ENCODE results near the gene INSYN2A.

INSYN2A gene

GRCh38 chr10:127146661-127147060, 49.7 kb downstream of the INSYN2A start:
- no peak overlapping the region for H3K27ac ChIP-seq (replicated peaks)
- no peak for DNase-seq (ENCODE audit: low read depth in 1 of 2, low spot score in 1 of 2)
- H3K27me3 ChIP-seq (ENCODE audit: insufficient read depth, poor library complexity, severe bottlenecking), result peaks cover 7% of the 10 kb centered on the region
- no peak for TF ChIP-seq POLR2AphosphoS5 (IDR thresholded peaks at IDR 0.05; ENCODE audit: low read depth)
- TF ChIP-seq SPI1 (IDR thresholded peaks at IDR 0.05; ENCODE audit: borderline replicate concordance, low read depth), result no peak
- TF ChIP-seq, protein P1, sequence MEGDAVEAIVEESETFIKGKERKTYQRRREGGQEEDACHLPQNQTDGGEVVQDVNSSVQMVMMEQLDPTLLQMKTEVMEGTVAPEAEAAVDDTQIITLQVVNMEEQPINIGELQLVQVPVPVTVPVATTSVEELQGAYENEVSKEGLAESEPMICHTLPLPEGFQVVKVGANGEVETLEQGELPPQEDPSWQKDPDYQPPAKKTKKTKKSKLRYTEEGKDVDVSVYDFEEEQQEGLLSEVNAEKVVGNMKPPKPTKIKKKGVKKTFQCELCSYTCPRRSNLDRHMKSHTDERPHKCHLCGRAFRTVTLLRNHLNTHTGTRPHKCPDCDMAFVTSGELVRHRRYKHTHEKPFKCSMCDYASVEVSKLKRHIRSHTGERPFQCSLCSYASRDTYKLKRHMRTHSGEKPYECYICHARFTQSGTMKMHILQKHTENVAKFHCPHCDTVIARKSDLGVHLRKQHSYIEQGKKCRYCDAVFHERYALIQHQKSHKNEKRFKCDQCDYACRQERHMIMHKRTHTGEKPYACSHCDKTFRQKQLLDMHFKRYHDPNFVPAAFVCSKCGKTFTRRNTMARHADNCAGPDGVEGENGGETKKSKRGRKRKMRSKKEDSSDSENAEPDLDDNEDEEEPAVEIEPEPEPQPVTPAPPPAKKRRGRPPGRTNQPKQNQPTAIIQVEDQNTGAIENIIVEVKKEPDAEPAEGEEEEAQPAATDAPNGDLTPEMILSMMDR (IDR thresholded peaks at IDR 0.05; ENCODE audit: insufficient read depth, low read length), result no peak
- no peak for TF ChIP-seq REST (IDR thresholded peaks at IDR 0.05; ENCODE audit: insufficient replicate concordance, low read depth)
- TF ChIP-seq GABPA (IDR thresholded peaks at IDR 0.05; ENCODE audit: low read depth), result no peak
- no peak overlapping the region for H3K4me3 ChIP-seq (replicated peaks; ENCODE audit: insufficient read depth, low read length)
